Measurements from ENCODE around the gene GPATCH8.

GRCh38 chr17:44547625-44548267 lies 44.5 kb upstream of the GPATCH8 start:
- TF ChIP-seq CTCF (conservative IDR thresholded peaks at IDR 0.05; ENCODE audit: low read depth, low read length) (no peak), EZH2 (IDR thresholded peaks at IDR 0.05; ENCODE audit: low read length, unreplicated experiment) (no peak)

All from PC-3 (cell line).